Keratinocyte (primary cell): ENCODE data around the gene MAN1C1.

Source experiments
- EZH2 ChIP-seq: IDR thresholded peaks from one replicate; pipeline ENCODE4 v1.6.1; 2012; ENCODE audit warnings: inconsistent platforms, mild to moderate bottlenecking, low read length, moderate library complexity
- TF ChIP-seq, protein P1 (sequence below), 3 experiments: IDR thresholded peaks in 1 of 3; conservative IDR thresholded peaks in 1 of 3; optimal IDR thresholded peaks in 1 of 3; 2 replicates in 2 of 3; 3 replicates in 1 of 3; pipeline versions ENCODE3 to v1.5.1; 2011; ENCODE audit warnings: low read length in 3 of 3, mild to moderate bottlenecking in 3 of 3, moderate library complexity in 2 of 3, control low read depth in 1 of 3, inconsistent platforms in 1 of 3; ENCODE audit not compliant: insufficient read depth in 2 of 3; ENCODE audit errors: extremely low read depth in 1 of 3

- TF ChIP-seq EZH2 = no peak
- TF ChIP-seq, protein P1, sequence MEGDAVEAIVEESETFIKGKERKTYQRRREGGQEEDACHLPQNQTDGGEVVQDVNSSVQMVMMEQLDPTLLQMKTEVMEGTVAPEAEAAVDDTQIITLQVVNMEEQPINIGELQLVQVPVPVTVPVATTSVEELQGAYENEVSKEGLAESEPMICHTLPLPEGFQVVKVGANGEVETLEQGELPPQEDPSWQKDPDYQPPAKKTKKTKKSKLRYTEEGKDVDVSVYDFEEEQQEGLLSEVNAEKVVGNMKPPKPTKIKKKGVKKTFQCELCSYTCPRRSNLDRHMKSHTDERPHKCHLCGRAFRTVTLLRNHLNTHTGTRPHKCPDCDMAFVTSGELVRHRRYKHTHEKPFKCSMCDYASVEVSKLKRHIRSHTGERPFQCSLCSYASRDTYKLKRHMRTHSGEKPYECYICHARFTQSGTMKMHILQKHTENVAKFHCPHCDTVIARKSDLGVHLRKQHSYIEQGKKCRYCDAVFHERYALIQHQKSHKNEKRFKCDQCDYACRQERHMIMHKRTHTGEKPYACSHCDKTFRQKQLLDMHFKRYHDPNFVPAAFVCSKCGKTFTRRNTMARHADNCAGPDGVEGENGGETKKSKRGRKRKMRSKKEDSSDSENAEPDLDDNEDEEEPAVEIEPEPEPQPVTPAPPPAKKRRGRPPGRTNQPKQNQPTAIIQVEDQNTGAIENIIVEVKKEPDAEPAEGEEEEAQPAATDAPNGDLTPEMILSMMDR (optimal IDR thresholded peaks at IDR 0.05 in 1 of 3, IDR thresholded peaks at IDR 0.05 in 1 of 3, conservative IDR thresholded peaks at IDR 0.05 in 1 of 3; ENCODE audit: extremely low read depth in 1 of 3, insufficient read depth in 2 of 3, low read length in 3 of 3) = no peak
Measured at GRCh38 chr1:25650289-25650576, 33.6 kb downstream of the MAN1C1 start.
